ENCODE data around the gene RFNG.

- TF ChIP-seq CTCF (IDR thresholded peaks at IDR 0.05) (peak; percentile 45), EZH2 (IDR thresholded peaks at IDR 0.05; ENCODE audit: borderline replicate concordance, insufficient read depth, low read depth, low read length, poor library complexity, severe bottlenecking) (no peak)
Observed at GRCh38 chr17:82021107-82021899, 30.3 kb downstream of the RFNG start.
